ENCODE data around the gene NDUFS2. TPM values are rescaled to one million over a fixed set of nuclear protein-coding genes. Genes with fewer than 3 reads are reported as not detected.

NDUFS2 gene
- total and polyA plus RNA-seq, 9 of the 15 experiments (the other 6 are each of a cell fraction or from before 2014, with no cell fraction given), result 70.0 to 176 (median 141) TPM

GRCh38 chr1:161153682-161154337, 48.4 kb upstream of the NDUFS2 start, which contains the start of gene UFC1 (continued):
- TF ChIP-seq ILK (tag; IDR thresholded peaks at IDR 0.05; ENCODE audit: borderline replicate concordance, low read depth) (no peak), TRIM24 (IDR thresholded peaks at IDR 0.05) (peak; percentile 17 to 93; a peak in 3 of 4 replicates), PTRF (tag; IDR thresholded peaks at IDR 0.05) (no peak), ZKSCAN8 (CRISPR knock-in tag; IDR thresholded peaks at IDR 0.05) (no peak), SIN3A (IDR thresholded peaks at IDR 0.05; ENCODE audit: borderline replicate concordance in 2 of 2, control insufficient read depth in 1 of 2, low read depth in 2 of 2, low read length in 2 of 2) (peak; percentile 50 to 78; a peak in 3 of 4 replicates), ZNF740 (CRISPR knock-in tag; IDR thresholded peaks at IDR 0.05) (no peak), ZNF740 (tag; IDR thresholded peaks at IDR 0.05) (no peak; a peak in 1 of 4 replicates)
- TF ChIP-seq, protein P1, sequence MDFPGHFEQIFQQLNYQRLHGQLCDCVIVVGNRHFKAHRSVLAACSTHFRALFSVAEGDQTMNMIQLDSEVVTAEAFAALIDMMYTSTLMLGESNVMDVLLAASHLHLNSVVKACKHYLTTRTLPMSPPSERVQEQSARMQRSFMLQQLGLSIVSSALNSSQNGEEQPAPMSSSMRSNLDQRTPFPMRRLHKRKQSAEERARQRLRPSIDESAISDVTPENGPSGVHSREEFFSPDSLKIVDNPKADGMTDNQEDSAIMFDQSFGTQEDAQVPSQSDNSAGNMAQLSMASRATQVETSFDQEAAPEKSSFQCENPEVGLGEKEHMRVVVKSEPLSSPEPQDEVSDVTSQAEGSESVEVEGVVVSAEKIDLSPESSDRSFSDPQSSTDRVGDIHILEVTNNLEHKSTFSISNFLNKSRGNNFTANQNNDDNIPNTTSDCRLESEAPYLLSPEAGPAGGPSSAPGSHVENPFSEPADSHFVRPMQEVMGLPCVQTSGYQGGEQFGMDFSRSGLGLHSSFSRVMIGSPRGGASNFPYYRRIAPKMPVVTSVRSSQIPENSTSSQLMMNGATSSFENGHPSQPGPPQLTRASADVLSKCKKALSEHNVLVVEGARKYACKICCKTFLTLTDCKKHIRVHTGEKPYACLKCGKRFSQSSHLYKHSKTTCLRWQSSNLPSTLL (IDR thresholded peaks at IDR 0.05), result no peak
- TF ChIP-seq, protein P2, sequence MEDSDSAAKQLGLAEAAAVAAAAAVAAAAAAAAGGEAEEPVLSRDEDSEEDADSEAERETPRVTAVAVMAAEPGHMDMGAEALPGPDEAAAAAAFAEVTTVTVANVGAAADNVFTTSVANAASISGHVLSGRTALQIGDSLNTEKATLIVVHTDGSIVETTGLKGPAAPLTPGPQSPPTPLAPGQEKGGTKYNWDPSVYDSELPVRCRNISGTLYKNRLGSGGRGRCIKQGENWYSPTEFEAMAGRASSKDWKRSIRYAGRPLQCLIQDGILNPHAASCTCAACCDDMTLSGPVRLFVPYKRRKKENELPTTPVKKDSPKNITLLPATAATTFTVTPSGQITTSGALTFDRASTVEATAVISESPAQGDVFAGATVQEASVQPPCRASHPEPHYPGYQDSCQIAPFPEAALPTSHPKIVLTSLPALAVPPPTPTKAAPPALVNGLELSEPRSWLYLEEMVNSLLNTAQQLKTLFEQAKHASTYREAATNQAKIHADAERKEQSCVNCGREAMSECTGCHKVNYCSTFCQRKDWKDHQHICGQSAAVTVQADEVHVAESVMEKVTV (CRISPR knock-in tag; IDR thresholded peaks at IDR 0.05), result no peak
